ENCODE data around the gene RXRG.

Gene RXRG

DNA sequence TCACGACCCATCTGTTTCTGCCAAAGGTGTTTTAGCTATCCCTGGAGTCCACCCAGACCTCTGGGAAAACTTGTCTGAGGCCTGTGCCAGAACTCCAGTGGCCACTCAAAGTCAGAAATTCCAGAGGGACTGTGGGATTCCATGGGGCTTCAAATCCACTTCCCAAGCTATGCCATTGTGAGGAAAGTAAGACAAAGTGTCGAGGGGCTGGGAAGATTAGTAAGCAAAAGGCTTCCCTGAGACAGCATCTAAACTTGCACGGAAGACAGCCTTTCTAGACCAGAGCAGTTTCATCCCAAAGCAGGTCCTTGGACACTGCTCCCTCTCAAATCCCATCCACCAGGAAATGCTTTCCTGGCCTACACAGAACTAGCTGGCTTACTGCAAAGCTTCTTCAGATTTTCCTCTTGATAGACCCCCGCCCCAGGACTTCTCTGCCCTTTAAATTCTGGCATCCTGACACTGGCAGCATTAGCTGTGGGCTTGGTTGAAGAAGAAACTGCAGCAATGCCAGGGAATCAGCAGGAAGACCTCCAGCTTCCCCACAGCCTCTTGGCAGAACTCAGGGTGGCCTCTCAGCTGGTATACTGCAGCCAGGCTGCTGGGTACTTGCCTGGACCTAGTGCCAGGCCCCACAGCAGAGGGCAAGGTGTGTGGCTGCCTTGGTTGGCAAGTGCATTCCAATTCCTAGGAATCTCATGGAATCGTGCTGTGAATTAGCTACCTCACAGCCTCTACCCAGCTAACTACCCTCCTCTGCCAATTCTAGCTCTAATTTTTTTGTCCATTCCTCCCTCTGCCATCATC is 61.1 kb downstream of the RXRG start:
- no peaks in the 10 kb centered on the region for H3K36me3 ChIP-seq (ENCODE audit: control insufficient read depth, insufficient read depth, low read length)
- H3K27ac ChIP-seq, result no peak overlapping the region
- no peaks in the 10 kb centered on the region for H3K27me3 ChIP-seq (ENCODE audit: control insufficient read depth, insufficient read depth, low read length)
- H2AFZ ChIP-seq, result no peak overlapping the region
- H3K9ac ChIP-seq, result no peak overlapping the region
- H3K4me2 ChIP-seq (ENCODE audit: low read length), result no peak overlapping the region
- no peaks in the 10 kb centered on the region for H3K9me3 ChIP-seq (ENCODE audit: control insufficient read depth, low read length)
- no peaks in the 10 kb centered on the region for H3K79me2 ChIP-seq
- no peaks in the 10 kb centered on the region for H3K4me1 ChIP-seq
- H3K4me3 ChIP-seq (ENCODE audit: low read depth, low read length), result no peak overlapping the region
- TF ChIP-seq, protein P1, sequence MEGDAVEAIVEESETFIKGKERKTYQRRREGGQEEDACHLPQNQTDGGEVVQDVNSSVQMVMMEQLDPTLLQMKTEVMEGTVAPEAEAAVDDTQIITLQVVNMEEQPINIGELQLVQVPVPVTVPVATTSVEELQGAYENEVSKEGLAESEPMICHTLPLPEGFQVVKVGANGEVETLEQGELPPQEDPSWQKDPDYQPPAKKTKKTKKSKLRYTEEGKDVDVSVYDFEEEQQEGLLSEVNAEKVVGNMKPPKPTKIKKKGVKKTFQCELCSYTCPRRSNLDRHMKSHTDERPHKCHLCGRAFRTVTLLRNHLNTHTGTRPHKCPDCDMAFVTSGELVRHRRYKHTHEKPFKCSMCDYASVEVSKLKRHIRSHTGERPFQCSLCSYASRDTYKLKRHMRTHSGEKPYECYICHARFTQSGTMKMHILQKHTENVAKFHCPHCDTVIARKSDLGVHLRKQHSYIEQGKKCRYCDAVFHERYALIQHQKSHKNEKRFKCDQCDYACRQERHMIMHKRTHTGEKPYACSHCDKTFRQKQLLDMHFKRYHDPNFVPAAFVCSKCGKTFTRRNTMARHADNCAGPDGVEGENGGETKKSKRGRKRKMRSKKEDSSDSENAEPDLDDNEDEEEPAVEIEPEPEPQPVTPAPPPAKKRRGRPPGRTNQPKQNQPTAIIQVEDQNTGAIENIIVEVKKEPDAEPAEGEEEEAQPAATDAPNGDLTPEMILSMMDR (IDR thresholded peaks at IDR 0.05), result no peak

DNA sequence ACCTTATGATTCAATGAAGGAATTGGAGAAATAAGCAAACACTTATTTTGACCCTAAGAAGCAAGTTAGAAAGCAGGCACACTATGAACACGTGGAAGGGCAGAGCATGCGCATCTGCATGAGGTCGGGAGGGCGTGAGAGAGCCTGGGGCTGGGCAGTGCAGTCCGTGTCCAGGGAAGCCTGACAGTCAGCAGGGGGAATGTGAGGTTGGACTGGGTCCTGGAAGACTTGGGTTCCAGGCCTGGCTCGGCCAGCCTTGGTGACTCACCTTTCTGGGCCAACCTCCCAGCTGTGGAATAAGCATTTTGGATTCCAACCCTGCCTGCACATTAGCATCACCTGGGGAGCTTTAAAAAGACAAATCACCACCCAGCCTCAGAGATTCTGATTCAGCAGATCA is 61.9 kb downstream of the RXRG start:
- TF ChIP-seq, protein P1 (IDR thresholded peaks at IDR 0.05), result no peak
- Histone ChIP-seq H3K27ac (no peak overlapping the region), H3K79me2 (no peaks in the 10 kb centered on the region)

DNA sequence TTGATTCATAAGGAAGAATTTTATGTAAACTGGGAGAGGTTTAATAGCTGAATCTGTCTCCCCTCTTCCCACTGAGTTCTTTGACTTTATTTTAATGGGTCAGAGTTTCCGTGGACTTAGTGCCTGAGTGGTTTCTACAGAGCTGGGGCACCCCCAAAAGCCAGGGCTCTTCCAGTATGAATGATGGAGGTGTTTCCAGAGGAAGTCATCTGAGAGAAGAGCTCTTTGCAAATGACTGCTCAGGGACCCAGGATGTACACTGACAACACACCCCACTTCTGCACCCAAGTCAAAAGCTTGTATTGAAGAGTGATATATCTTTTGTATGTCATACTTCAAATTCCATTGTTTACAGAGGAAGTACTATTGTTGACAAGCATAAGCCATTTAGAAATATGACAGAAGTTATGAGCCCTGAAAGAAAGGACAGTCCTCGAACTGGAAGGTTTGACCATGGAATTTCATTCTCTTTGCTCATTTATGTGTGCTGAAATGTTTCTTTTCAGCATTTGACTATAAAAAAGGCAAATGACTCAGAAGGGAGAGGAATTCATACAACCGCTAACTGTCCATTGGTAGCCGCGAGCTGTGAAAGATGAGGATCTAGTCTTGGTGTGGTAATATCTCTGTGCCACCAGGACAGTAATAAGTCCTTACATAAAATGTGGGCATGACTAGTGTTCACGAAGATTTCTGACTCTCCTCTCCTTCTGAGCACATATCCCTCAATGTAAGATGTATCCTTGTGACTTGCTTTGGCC is 63.0 kb downstream of the RXRG start:
- Histone ChIP-seq H3K4me3 (ENCODE audit: low read depth, low read length) (no peak overlapping the region), H3K9ac (no peak overlapping the region), H3K27ac (no peak overlapping the region), H3K27me3 (ENCODE audit: control insufficient read depth, insufficient read depth, low read length) (no peaks in the 10 kb centered on the region), H3K4me2 (ENCODE audit: low read length) (no peak overlapping the region), H2AFZ (no peak overlapping the region), H3K79me2 (no peaks in the 10 kb centered on the region), H3K4me1 (no peaks in the 10 kb centered on the region), H3K36me3 (ENCODE audit: control insufficient read depth, insufficient read depth, low read length) (no peaks in the 10 kb centered on the region), H3K9me3 (ENCODE audit: control insufficient read depth, low read length) (no peaks in the 10 kb centered on the region)
- TF ChIP-seq, protein P1 (IDR thresholded peaks at IDR 0.05), result no peak

More for the DNA sequence above, 61.9 kb downstream of the RXRG start:
- Histone ChIP-seq H3K4me2 (ENCODE audit: low read length) (no peak overlapping the region), H3K36me3 (ENCODE audit: control insufficient read depth, insufficient read depth, low read length) (no peaks in the 10 kb centered on the region), H3K4me1 (no peaks in the 10 kb centered on the region), H3K9ac (no peak overlapping the region), H3K9me3 (ENCODE audit: control insufficient read depth, low read length) (no peaks in the 10 kb centered on the region), H3K4me3 (ENCODE audit: low read depth, low read length) (no peak overlapping the region), H3K27me3 (ENCODE audit: control insufficient read depth, insufficient read depth, low read length) (no peaks in the 10 kb centered on the region), H2AFZ (no peak overlapping the region)

DNA sequence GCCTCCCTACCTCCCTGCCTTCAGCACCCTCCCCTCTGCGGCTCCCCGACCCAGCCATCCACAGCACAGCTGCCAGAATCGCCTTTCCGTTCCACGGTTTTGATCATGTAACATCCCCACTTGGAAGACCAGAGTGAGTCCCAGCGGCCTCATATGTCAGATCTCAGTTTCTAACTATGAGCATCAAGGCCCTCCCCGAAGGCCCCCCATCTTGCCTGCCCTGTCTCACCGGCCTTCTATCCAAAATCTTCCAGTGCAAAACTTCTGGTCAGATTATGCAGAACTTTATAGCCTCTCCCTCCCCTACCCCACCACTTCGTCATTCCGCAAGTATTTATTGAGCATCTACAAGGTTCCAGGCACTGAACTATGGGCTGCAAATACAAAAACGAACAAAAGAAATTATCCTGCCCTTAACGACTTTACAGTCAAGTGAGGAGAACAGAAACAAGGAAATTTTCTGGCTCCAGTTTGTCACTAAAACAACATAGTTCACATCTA is 68.1 kb downstream of the RXRG start:
- no peaks in the 10 kb centered on the region for H3K36me3 ChIP-seq (ENCODE audit: control insufficient read depth, insufficient read depth, low read length)
- H3K79me2 ChIP-seq, result no peaks in the 10 kb centered on the region
- no peaks in the 10 kb centered on the region for H3K9me3 ChIP-seq (ENCODE audit: control insufficient read depth, low read length)
- H3K4me1 ChIP-seq, result no peaks in the 10 kb centered on the region
- peak overlapping the region; percentile 11 for H2AFZ ChIP-seq
- H3K27ac ChIP-seq, result no peak overlapping the region
- H3K4me2 ChIP-seq (ENCODE audit: low read length), result no peak overlapping the region
- H3K9ac ChIP-seq, result no peak overlapping the region
- H3K27me3 ChIP-seq (ENCODE audit: control insufficient read depth, insufficient read depth, low read length), result no peaks in the 10 kb centered on the region
- TF ChIP-seq, protein P1 (IDR thresholded peaks at IDR 0.05), result no peak
- no peak overlapping the region for H3K4me3 ChIP-seq (ENCODE audit: low read depth, low read length)
